Measurements from ENCODE around the gene PTGER2. TPM values are rescaled to one million over a fixed set of nuclear protein-coding genes. Genes with fewer than 3 reads are reported as not detected.

Gene PTGER2
- 0.24 and 0.35 TPM in 2 replicates for total RNA-seq (2013; cell fraction: nucleolus; rRNA removed)
- total RNA-seq (2014; rRNA removed) (0.71 and 1.6 TPM in 2 replicates), total RNA-seq (2014; rRNA removed; fragmentation: Illumina TruSeq; extraction: Trizol) (0.31 and 0.32 TPM in 2 replicates), total RNA-seq (2021) (0.37 and 0.77 TPM in 2 replicates), polyA plus RNA-seq (2011; rRNA removed) (0.27 and 0.29 TPM in 2 replicates), polyA plus RNA-seq (2014; fragmentation: Illumina TruSeq; extraction: Trizol) (0.35 and 0.38 TPM in 2 replicates), polyA plus RNA-seq (2014; fragmentation: Nextera tagmentation; extraction: Ambion mirVana) (under 1 TPM; 0.03 to 0.20 TPM), polyA plus RNA-seq (2014; rRNA removed) (0.35 and 0.74 TPM in 2 replicates), polyA plus RNA-seq (2016; fragmentation: Nextera tagmentation; extraction: Ambion mirVana) (under 1 TPM; 0.17 to 0.53 TPM), polyA minus RNA-seq (2011; rRNA and poly(A)+ RNA removed) (0.05 and 0.29 TPM in 2 replicates), Bru-seq, nascent RNA (percentile 19 among the genes with signal in this experiment), BruChase-seq, experiment 1, labeled RNA remaining after a 6-hour chase (not detected), BruChase-seq, experiment 2, labeled RNA remaining after a 2-hour chase (percentile 10 among the genes with signal in this experiment)
- not detected for polyA plus RNA-seq (2011; ENCODE audit: low read depth)
- polyA plus RNA-seq (2011; cell fraction: cytosol; rRNA removed), result 0.15 and 0.30 TPM in 2 replicates
- polyA plus RNA-seq (2011; cell fraction: nucleus; rRNA removed), result 0.28 and 0.44 TPM in 2 replicates
- 0.08 and 0.18 TPM in 2 replicates for polyA plus RNA-seq (2012)
- not detected in 2 replicates for polyA minus RNA-seq (2011; cell fraction: cytosol; rRNA and poly(A)+ RNA removed)
- 0.12 and 0.48 TPM in 2 replicates for polyA minus RNA-seq (2011; cell fraction: nucleus; rRNA and poly(A)+ RNA removed)
- long read RNA-seq, experiment 1, transcript PTGER2-201 (2 exons, 2,383 nt), result major isoform, 14 of 16 reads
- long read RNA-seq, experiment 1, partial matches to known transcripts, result 0 of 16 reads
- long read RNA-seq, experiment 1, other reads (novel, unspliced or antisense), result 0 of 16 reads
- long read RNA-seq, experiment 2, transcript PTGER2-201 (2 exons, 2,383 nt), result major isoform, 20 of 27 reads
- long read RNA-seq, experiment 2, partial matches to known transcripts, result 0 of 27 reads
- long read RNA-seq, experiment 2, other reads (novel, unspliced or antisense), result 4 of 27 reads

- Histone ChIP-seq H3K27ac (ENCODE audit: control insufficient read depth, insufficient read depth) (no peak within 1 kb of the TSS), H2AFZ (ENCODE audit: control insufficient read depth, low read depth, low read length) (peak within 1 kb of the TSS; percentile 28; the same call in 1 of the 2 replicates), H3K9me3 (replicated peaks; ENCODE audit: control insufficient read depth, insufficient read depth, low read length) (peaks cover 7% of the 10 kb centered on the region; the same call in 2 of the 3 replicates), H3K4me1 (ENCODE audit: control insufficient read depth, insufficient read depth, low read length) (peaks cover 27% of the 10 kb centered on the region), H3K36me3 (ENCODE audit: control insufficient read depth in 2 of 2, insufficient read depth in 2 of 2, low read length in 1 of 2) (no peaks in the 10 kb centered on the region), H3K4me2 (ENCODE audit: control insufficient read depth, insufficient read depth) (peak within 1 kb of the TSS; percentile 89), H3K4me3 (peak within 1 kb of the TSS; percentile 54; the same call in 1 of the 2 replicates), H3K79me2 (ENCODE audit: control insufficient read depth, insufficient read depth, low read length) (no peaks in the 10 kb centered on the region), H3K9ac (ENCODE audit: control insufficient read depth, insufficient read depth, low read length) (no peak within 1 kb of the TSS), H3K27me3 (replicated peaks in 1 of 2; ENCODE audit: control insufficient read depth in 2 of 2, insufficient read depth in 2 of 2, low read length in 1 of 2) (peaks cover 13 to 25% of the 10 kb centered on the region in 2 experiments), H4K20me1 (ENCODE audit: control insufficient read depth, insufficient read depth) (no peaks in the 10 kb centered on the region)
- no peak for DNase-seq (ENCODE audit: low read depth, low spot score)
- FAIRE-seq, result no peak
- CTCF ChIA-PET, result no interaction called here
- 7% methylated on average over 65 of the region's 73 CpGs for WGBS (ENCODE audit: insufficient coverage, insufficient replicate concordance, low lambda C conversion rate, missing lambda C conversion rate)
- in situ Hi-C loops (cut with MboI), result no loop called here
- POLR2A ChIA-PET, result no interaction called here
- peak; percentile 57 for ATAC-seq
- intact Hi-C loops (cut with micrococcal nuclease; ENCODE audit: unreplicated experiment), result no loop called here
- no peak for TF ChIP-seq ZBTB4 (CRISPR knock-in tag; IDR thresholded peaks at IDR 0.05)
- peak; percentile 76 for TF ChIP-seq SUZ12 (IDR thresholded peaks at IDR 0.05; ENCODE audit: unreplicated experiment)
- TF ChIP-seq MEF2B (IDR thresholded peaks at IDR 0.05; ENCODE audit: partially characterized antibody, poor library complexity, severe bottlenecking), result peak; percentile 16
- TF ChIP-seq EGR1 (IDR thresholded peaks at IDR 0.05; ENCODE audit: borderline replicate concordance in 1 of 2, low read depth in 2 of 2, low read length in 2 of 2), result peak in 1 of 2 experiments; percentile 82; a peak in 2 of 3 replicates
- TF ChIP-seq IKZF1 (conservative IDR thresholded peaks at IDR 0.05), result peak; percentile 31; the same call in 1 of the 2 replicates
- TF ChIP-seq BCL3 (IDR thresholded peaks at IDR 0.05; ENCODE audit: borderline replicate concordance, insufficient read depth, low read depth, low read length, poor library complexity, severe bottlenecking), result no peak
- no peak for TF ChIP-seq FOXK2 (IDR thresholded peaks at IDR 0.05)
- no peak for TF ChIP-seq EED (IDR thresholded peaks at IDR 0.05; ENCODE audit: low read depth)
- TF ChIP-seq HDAC6 (IDR thresholded peaks at IDR 0.05; ENCODE audit: unreplicated experiment), result peak; percentile 49
- TF ChIP-seq ESRRA (IDR thresholded peaks at IDR 0.05; ENCODE audit: low read length), result no peak
- TF ChIP-seq STAT1 (conservative IDR thresholded peaks at IDR 0.05), result no peak
- TF ChIP-seq ATF7 (IDR thresholded peaks at IDR 0.05; ENCODE audit: low read depth), result no peak
- SMC1A ChIA-PET (ENCODE audit: uncharacterized antibody, unreplicated experiment), result no interaction called here
- RAD21 ChIA-PET (ENCODE audit: unreplicated experiment), result no interaction called here
- BruUV-seq (replicated peaks), result no TSS peak
These were observed at the start of gene PTGER2 for GRCh38 chr14:52313903-52314594. TSS of gene PTGER2 (plus strand) at chr14:52314312. CDS start at chr14:52314549, 237 bp downstream.
